ENCODE data around the gene NFIB.

NFIB gene

GRCh38 chr9:14205463-14205862 lies 108.5 kb downstream of the NFIB start:
- DNase-seq (ENCODE audit: low read depth) = no peak
- no peak for TF ChIP-seq CTCF (IDR thresholded peaks at IDR 0.05; ENCODE audit: insufficient read depth, low read depth, low read length, missing control alignments)
- no peak overlapping the region for H3K4me3 ChIP-seq (ENCODE audit: low read depth, low read length)

GRCh38 chr9:14203356-14204056 lies 110.4 kb downstream of the NFIB start:
- no peak overlapping the region for H3K4me3 ChIP-seq (ENCODE audit: low read depth, low read length)
- TF ChIP-seq CTCF (IDR thresholded peaks at IDR 0.05; ENCODE audit: insufficient read depth, low read depth, low read length, missing control alignments) = no peak
- DNase-seq (ENCODE audit: low read depth) = no peak

GRCh38 chr9:14198841-14199455 lies 115.0 kb downstream of the NFIB start:
- DNase-seq (ENCODE audit: low read depth) = no peak
- TF ChIP-seq CTCF (IDR thresholded peaks at IDR 0.05; ENCODE audit: insufficient read depth, low read depth, low read length, missing control alignments) = no peak
- no peak overlapping the region for H3K4me3 ChIP-seq (ENCODE audit: low read depth, low read length)

GRCh38 chr9:14198047-14198840 lies 115.7 kb downstream of the NFIB start:
- DNase-seq (ENCODE audit: low read depth) = no peak
- no peak for TF ChIP-seq CTCF (IDR thresholded peaks at IDR 0.05; ENCODE audit: insufficient read depth, low read depth, low read length, missing control alignments)
- no peak overlapping the region for H3K4me3 ChIP-seq (ENCODE audit: low read depth, low read length)

- no peak for TF ChIP-seq CTCF (IDR thresholded peaks at IDR 0.05; ENCODE audit: insufficient read depth, low read depth, low read length, missing control alignments)
- no peak overlapping the region for H3K4me3 ChIP-seq (ENCODE audit: low read depth, low read length)
Measured at GRCh38 chr9:14197325-14197858, 116.5 kb downstream of the NFIB start.

GRCh38 chr9:14193328-14193990 lies 120.5 kb downstream of the NFIB start:
- H3K4me3 ChIP-seq (ENCODE audit: low read depth, low read length) = no peak overlapping the region
- TF ChIP-seq CTCF (IDR thresholded peaks at IDR 0.05; ENCODE audit: insufficient read depth, low read depth, low read length, missing control alignments) = no peak
- DNase-seq (ENCODE audit: low read depth) = no peak

More at GRCh38 chr9:14197325-14197858, 116.5 kb downstream of the NFIB start:
- DNase-seq (ENCODE audit: low read depth) = no peak
